ENCODE data around the gene SYNGAP1.

SYNGAP1 gene

DNA sequence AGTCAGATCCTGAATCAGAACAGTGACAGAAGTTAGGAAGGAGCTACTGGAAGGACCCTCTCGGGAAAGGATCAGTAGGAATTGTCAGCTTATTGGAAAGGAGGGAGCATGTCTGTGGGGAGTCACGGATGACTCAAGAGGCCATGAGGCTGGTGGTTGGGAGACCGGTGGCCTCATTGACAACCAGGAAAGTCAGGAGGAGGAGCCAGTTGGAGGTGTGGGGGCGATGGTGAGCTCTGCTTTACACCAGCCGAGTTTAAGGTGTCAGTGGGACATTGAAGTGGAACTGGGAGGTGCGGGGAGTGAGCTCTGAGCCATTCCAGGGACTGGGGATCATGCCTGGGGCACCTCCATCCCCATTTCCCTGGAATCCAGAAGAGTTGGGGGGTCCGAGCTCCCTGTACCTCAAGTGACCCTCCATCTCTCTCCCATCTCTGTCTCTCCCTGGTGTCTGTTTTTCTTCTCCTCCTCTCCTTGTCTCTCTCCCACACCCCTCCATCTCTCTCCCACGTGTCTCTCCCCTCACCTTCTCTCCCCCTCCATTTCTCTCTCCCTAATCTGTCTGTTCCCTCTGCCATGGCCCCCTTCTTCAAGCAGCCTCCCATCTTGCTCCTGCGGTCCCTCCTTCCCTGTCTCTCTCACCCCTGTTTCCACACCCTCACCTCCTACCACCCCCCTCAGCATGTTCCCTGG lies 20.2 kb downstream of the SYNGAP1 start:
- no CpG with 5 or more reads among the region's 9 CpGs for whole genome bisulfite sequencing (ENCODE audit: extremely low coverage, insufficient coverage, insufficient read length)
- Histone ChIP-seq H3K4me3 (ENCODE audit: low read depth, low read length) (no peak overlapping the region), H3K9me3 (ENCODE audit: insufficient read depth, low read depth, low read length) (peaks cover 2% of the 10 kb centered on the region), H4K91ac (ENCODE audit: low read depth, low read length) (no peak overlapping the region), H2BK120ac (ENCODE audit: insufficient read depth, low read length, poor library complexity) (no peak overlapping the region), H2BK5ac (ENCODE audit: low read depth, low read length, poor library complexity) (no peak overlapping the region), H2AK5ac (ENCODE audit: low read length) (no peak overlapping the region), H3K4ac (ENCODE audit: low read depth, low read length) (no peak overlapping the region), H3K4me1 (ENCODE audit: control insufficient read depth in 1 of 2, insufficient read depth in 2 of 2, low read length in 2 of 2) (no peaks in the 10 kb centered on the region), H3K14ac (ENCODE audit: low read length) (no peak overlapping the region), H3K27ac (ENCODE audit: low read depth, low read length) (no peak overlapping the region), H3K79me1 (ENCODE audit: low read length) (no peaks in the 10 kb centered on the region), H3K27me3 (ENCODE audit: insufficient read depth, low read length) (no peaks in the 10 kb centered on the region), H3K23ac (ENCODE audit: low read length) (no peak overlapping the region), H3K18ac (ENCODE audit: low read length) (no peak overlapping the region), H3K4me2 (ENCODE audit: low read length) (no peak overlapping the region), H2BK12ac (ENCODE audit: low read length) (no peak overlapping the region), H3K9ac (ENCODE audit: low read length) (no peak overlapping the region), H2AFZ (ENCODE audit: insufficient read depth, low read length, poor library complexity) (no peak overlapping the region), H4K8ac (ENCODE audit: low read depth, low read length) (no peak overlapping the region), H3K36me3 (ENCODE audit: control insufficient read depth in 1 of 2, insufficient read depth in 2 of 2, low read length in 2 of 2) (peaks cover 62 to 78% of the 10 kb centered on the region in 2 experiments), H3K79me2 (ENCODE audit: control insufficient read depth, insufficient read depth, low read length, poor library complexity) (no peaks in the 10 kb centered on the region), H4K12ac (ENCODE audit: low read depth, low read length) (no peak overlapping the region)
- DNase-seq: no peak

- H3K79me2 ChIP-seq (ENCODE audit: control insufficient read depth, insufficient read depth, low read length, poor library complexity): no peaks in the 10 kb centered on the region
- no peaks in the 10 kb centered on the region for H3K79me1 ChIP-seq (ENCODE audit: low read length)
- no peak for DNase-seq
- H3K27ac ChIP-seq (ENCODE audit: low read depth, low read length): no peak overlapping the region
- H2BK12ac ChIP-seq (ENCODE audit: low read length): no peak overlapping the region
- no peak overlapping the region for H2AK5ac ChIP-seq (ENCODE audit: low read length)
- H4K8ac ChIP-seq (ENCODE audit: low read depth, low read length): no peak overlapping the region
- H3K4me3 ChIP-seq (ENCODE audit: low read depth, low read length): no peak overlapping the region
- H2BK120ac ChIP-seq (ENCODE audit: insufficient read depth, low read length, poor library complexity): no peak overlapping the region
- no peaks in the 10 kb centered on the region for H3K4me1 ChIP-seq (ENCODE audit: control insufficient read depth in 1 of 2, insufficient read depth in 2 of 2, low read length in 2 of 2)
- H3K18ac ChIP-seq (ENCODE audit: low read length): no peak overlapping the region
- no peak overlapping the region for H4K12ac ChIP-seq (ENCODE audit: low read depth, low read length)
- no CpG with 5 or more reads among the region's 19 CpGs for WGBS (ENCODE audit: extremely low coverage, insufficient coverage, insufficient read length)
- H3K14ac ChIP-seq (ENCODE audit: low read length): no peak overlapping the region
- no peak overlapping the region for H2AFZ ChIP-seq (ENCODE audit: insufficient read depth, low read length, poor library complexity)
- no peaks in the 10 kb centered on the region for H3K27me3 ChIP-seq (ENCODE audit: insufficient read depth, low read length)
- no peak overlapping the region for H4K91ac ChIP-seq (ENCODE audit: low read depth, low read length)
- peaks cover 58 to 71% of the 10 kb centered on the region in 2 experiments for H3K36me3 ChIP-seq (ENCODE audit: control insufficient read depth in 1 of 2, insufficient read depth in 2 of 2, low read length in 2 of 2)
- H3K9me3 ChIP-seq (ENCODE audit: insufficient read depth, low read depth, low read length): peaks cover 2% of the 10 kb centered on the region
- no peak overlapping the region for H3K23ac ChIP-seq (ENCODE audit: low read length)
- no peak overlapping the region for H3K4ac ChIP-seq (ENCODE audit: low read depth, low read length)
- no peak overlapping the region for H3K4me2 ChIP-seq (ENCODE audit: low read length)
- no peak overlapping the region for H2BK5ac ChIP-seq (ENCODE audit: low read depth, low read length, poor library complexity)
- no peak overlapping the region for H3K9ac ChIP-seq (ENCODE audit: low read length)
These were observed 20.9 kb downstream of the SYNGAP1 start for GRCh38 chr6:33440649-33441309.

DNA sequence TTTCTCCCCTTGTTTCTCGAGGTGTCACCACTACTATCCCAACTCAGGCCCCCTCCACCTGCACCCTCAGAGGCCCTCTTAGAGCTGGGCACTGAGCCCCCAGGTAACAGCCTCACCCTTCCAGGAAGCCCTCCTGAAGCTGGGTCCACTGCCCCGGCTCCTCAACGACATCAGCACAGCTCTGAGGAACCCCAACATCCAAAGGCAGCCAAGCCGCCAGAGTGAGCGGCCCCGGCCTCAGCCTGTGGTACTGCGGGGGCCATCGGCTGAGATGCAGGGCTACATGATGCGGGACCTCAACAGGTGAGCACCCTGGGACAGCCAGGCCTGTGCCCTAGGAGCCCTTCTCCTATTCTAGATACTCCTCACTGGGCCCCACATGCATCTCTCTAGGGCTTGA lies 21.6 kb downstream of the SYNGAP1 start:
- no peak overlapping the region for H3K18ac ChIP-seq (ENCODE audit: low read length)
- WGBS (ENCODE audit: extremely low coverage, insufficient coverage, insufficient read length): no CpG with 5 or more reads among the region's 9 CpGs

GRCh38 chr6:33442283-33442682 lies 22.4 kb downstream of the SYNGAP1 start:
- no CpG with 5 or more reads among the region's 8 CpGs for WGBS (ENCODE audit: extremely low coverage, insufficient coverage, insufficient read length)
- no peaks in the 10 kb centered on the region for H3K79me2 ChIP-seq (ENCODE audit: control insufficient read depth, insufficient read depth, low read length, poor library complexity)

More for the DNA sequence above, 21.6 kb downstream of the SYNGAP1 start:
- H2BK12ac ChIP-seq (ENCODE audit: low read length): no peak overlapping the region
- no peak for DNase-seq
- no peak overlapping the region for H2AFZ ChIP-seq (ENCODE audit: insufficient read depth, low read length, poor library complexity)
- no peak overlapping the region for H3K4ac ChIP-seq (ENCODE audit: low read depth, low read length)
- no peak overlapping the region for H4K8ac ChIP-seq (ENCODE audit: low read depth, low read length)
- H3K9me3 ChIP-seq (ENCODE audit: insufficient read depth, low read depth, low read length): peaks cover 4% of the 10 kb centered on the region
- no peak overlapping the region for H4K91ac ChIP-seq (ENCODE audit: low read depth, low read length)
- H3K4me1 ChIP-seq (ENCODE audit: control insufficient read depth in 1 of 2, insufficient read depth in 2 of 2, low read length in 2 of 2): no peaks in the 10 kb centered on the region
- no peak overlapping the region for H4K12ac ChIP-seq (ENCODE audit: low read depth, low read length)
- no peak overlapping the region for H2BK120ac ChIP-seq (ENCODE audit: insufficient read depth, low read length, poor library complexity)
- no peaks in the 10 kb centered on the region for H3K79me1 ChIP-seq (ENCODE audit: low read length)
- H2BK5ac ChIP-seq (ENCODE audit: low read depth, low read length, poor library complexity): no peak overlapping the region
- H3K9ac ChIP-seq (ENCODE audit: low read length): no peak overlapping the region
- H3K27ac ChIP-seq (ENCODE audit: low read depth, low read length): no peak overlapping the region
- H3K36me3 ChIP-seq (ENCODE audit: control insufficient read depth in 1 of 2, insufficient read depth in 2 of 2, low read length in 2 of 2): peaks cover 63 to 73% of the 10 kb centered on the region in 2 experiments
- H3K4me2 ChIP-seq (ENCODE audit: low read length): no peak overlapping the region
- H3K79me2 ChIP-seq (ENCODE audit: control insufficient read depth, insufficient read depth, low read length, poor library complexity): no peaks in the 10 kb centered on the region
- no peak overlapping the region for H3K4me3 ChIP-seq (ENCODE audit: low read depth, low read length)
- H3K14ac ChIP-seq (ENCODE audit: low read length): no peak overlapping the region
- H2AK5ac ChIP-seq (ENCODE audit: low read length): no peak overlapping the region
- H3K27me3 ChIP-seq (ENCODE audit: insufficient read depth, low read length): no peaks in the 10 kb centered on the region
- no peak overlapping the region for H3K23ac ChIP-seq (ENCODE audit: low read length)

More at GRCh38 chr6:33442283-33442682, 22.4 kb downstream of the SYNGAP1 start:
- Histone ChIP-seq H3K4me3 (ENCODE audit: low read depth, low read length) (no peak overlapping the region), H4K8ac (ENCODE audit: low read depth, low read length) (no peak overlapping the region), H4K91ac (ENCODE audit: low read depth, low read length) (no peak overlapping the region), H3K9me3 (ENCODE audit: insufficient read depth, low read depth, low read length) (peaks cover 2% of the 10 kb centered on the region), H3K23ac (ENCODE audit: low read length) (no peak overlapping the region), H3K27ac (ENCODE audit: low read depth, low read length) (no peak overlapping the region), H3K36me3 (ENCODE audit: control insufficient read depth in 1 of 2, insufficient read depth in 2 of 2, low read length in 2 of 2) (peaks cover 66 to 72% of the 10 kb centered on the region in 2 experiments), H2AFZ (ENCODE audit: insufficient read depth, low read length, poor library complexity) (no peak overlapping the region), H3K27me3 (ENCODE audit: insufficient read depth, low read length) (no peaks in the 10 kb centered on the region), H2AK5ac (ENCODE audit: low read length) (no peak overlapping the region), H3K9ac (ENCODE audit: low read length) (no peak overlapping the region), H3K4me1 (ENCODE audit: control insufficient read depth in 1 of 2, insufficient read depth in 2 of 2, low read length in 2 of 2) (no peaks in the 10 kb centered on the region), H3K4ac (ENCODE audit: low read depth, low read length) (no peak overlapping the region), H4K12ac (ENCODE audit: low read depth, low read length) (no peak overlapping the region), H2BK120ac (ENCODE audit: insufficient read depth, low read length, poor library complexity) (no peak overlapping the region), H2BK5ac (ENCODE audit: low read depth, low read length, poor library complexity) (no peak overlapping the region), H3K4me2 (ENCODE audit: low read length) (no peak overlapping the region), H3K79me1 (ENCODE audit: low read length) (no peaks in the 10 kb centered on the region), H3K14ac (ENCODE audit: low read length) (no peak overlapping the region), H3K18ac (ENCODE audit: low read length) (no peak overlapping the region), H2BK12ac (ENCODE audit: low read length) (no peak overlapping the region)
- no peak for DNase-seq

Measured in trophoblast cell (in vitro differentiated cells and primary cell).